HepG2 (cell line): Measurements from ENCODE around the gene GRB2. TPM values are rescaled to one million over a fixed set of nuclear protein-coding genes. Genes with fewer than 3 reads are reported as not detected.

Experiments
- ATAC-seq: fragments of 200-7000 bp; cut with Tn5 transposase; 3 replicates; pipeline ENCODE4 v1.9.1; 2020; ENCODE audit warnings: mild to moderate bottlenecking, moderate library complexity
- BruUV-seq: library from RNA; stranded (reverse); fragments of 400-500 nt; replicated peaks from 2 replicates; lab custom pipeline; 2021; lab: Mats Ljungman, UMichigan
- CTCF ChIA-PET: fragments of 300-600 bp; formaldehyde crosslinking; extraction: SDS; loops from one replicate; lab custom pipeline; 2021; ENCODE audit warnings: low total read pairs, inconsistent platforms, low intra/inter-chr PET ratio; lab: Yijun Ruan, JAX
- POLR2A ChIA-PET: fragments of 350-600 bp; sonication (Branson Sonifier 250); formaldehyde crosslinking; loops from one replicate; lab custom pipeline; 2020; ENCODE audit warnings: antibody characterized with exemption, inconsistent platforms; lab: Yijun Ruan, JAX
- DNase-seq: peaks from one replicate; pipeline ENCODE4 v3.0.0-alpha.2; 2015; ENCODE audit warnings: low spot score
- FAIRE-seq: peaks from 3 replicates; lab custom pipeline; 2011; peaks lifted over from hg19 to GRCh38; lab: Jason Lieb, UNC
- H2AFZ ChIP-seq: one replicate; pipeline ENCODE4 v1.6.1; 2011; ENCODE audit warnings: low read length, inconsistent platforms
- H3K27ac ChIP-seq: fragments of 300-600 bp; 3 replicates; pipeline ENCODE4 v1.8.0; 2011; ENCODE audit warnings: mixed run types, mild to moderate bottlenecking, mixed read lengths, low read length, inconsistent platforms; ENCODE audit not compliant: insufficient read depth; ENCODE audit errors: extremely low read length
- H3K27me3 ChIP-seq, 2 experiments: fragments of 200-600 bp in 1 of 2; 2 replicates in 1 of 2; 3 replicates in 1 of 2; pipeline versions ENCODE4 v1.6.0 to v1.8.0; 2011; ENCODE audit warnings: low read length in 2 of 2, mild to moderate bottlenecking in 2 of 2, moderate library complexity in 2 of 2, inconsistent platforms in 1 of 2; ENCODE audit not compliant: insufficient read depth in 2 of 2, control insufficient read depth in 1 of 2
- H3K36me3 ChIP-seq, 2 experiments: fragments of 200-600 bp in 1 of 2; replicated peaks in 1 of 2; 2 replicates in 1 of 2; 3 replicates in 1 of 2; pipeline versions ENCODE4 v1.5.1 to v1.8.0; 2011; ENCODE audit warnings: low read length in 2 of 2, inconsistent platforms in 1 of 2; ENCODE audit not compliant: insufficient read depth in 2 of 2, control insufficient read depth in 1 of 2
- H3K4me1 ChIP-seq: 2 replicates; pipeline ENCODE4 v1.5.1; 2012; ENCODE audit warnings: low read length, inconsistent platforms; ENCODE audit not compliant: insufficient read depth
- H3K4me2 ChIP-seq: 2 replicates; pipeline ENCODE4 v1.6.0; 2011; ENCODE audit warnings: low read depth, low read length, inconsistent platforms
- H3K4me3 ChIP-seq, 3 experiments: fragments of 200-600 bp in 1 of 3; sonication (generic), shearing (Covaris generic) in 1 of 3; replicated peaks in 1 of 3; 2 replicates each; pipeline ENCODE4 v1.5.1; 2011 to 2016; ENCODE audit warnings: low read length in 3 of 3, inconsistent platforms in 2 of 3, low read depth in 2 of 3, mild to moderate bottlenecking in 2 of 3, control low read depth in 1 of 3, mixed read lengths in 1 of 3; ENCODE audit not compliant: insufficient read depth in 1 of 3
- H3K79me2 ChIP-seq: one replicate; pipeline ENCODE4 v1.6.1; 2011; ENCODE audit warnings: low read length, inconsistent platforms; ENCODE audit not compliant: insufficient read depth
- H3K9ac ChIP-seq: 2 replicates; pipeline ENCODE4 v1.6.0; 2011; ENCODE audit warnings: mild to moderate bottlenecking, low read depth, low read length, inconsistent platforms; ENCODE audit not compliant: insufficient read depth
- H3K9me3 ChIP-seq: 2 replicates; pipeline ENCODE4 v1.5.1; 2012; ENCODE audit warnings: mild to moderate bottlenecking, low read length
- H4K20me1 ChIP-seq: 2 replicates; pipeline ENCODE4 v1.6.0; 2011; ENCODE audit warnings: inconsistent platforms, mild to moderate bottlenecking, low read length, moderate library complexity; ENCODE audit not compliant: insufficient read depth
- CC2D1A ChIP-seq: sonication (generic); formaldehyde crosslinking; IDR thresholded peaks from 2 replicates; pipeline ENCODE4 v1.8.1; 2023; ENCODE audit warnings: mild to moderate bottlenecking, missing genetic modification reagents
- GABPA ChIP-seq, 2 experiments: IDR thresholded peaks; 2 replicates each; pipeline ENCODE4 v1.6.1; 2011 to 2016; ENCODE audit warnings: low read depth in 2 of 2, low read length in 1 of 2, missing biosample characterization in 1 of 2, missing genetic modification characterization in 1 of 2
- KAT7 ChIP-seq: IDR thresholded peaks from 2 replicates; pipeline ENCODE4 v1.6.1; 2018; ENCODE audit warnings: borderline replicate concordance, missing compliant biosample characterization
- MAFG ChIP-seq: sonication (generic); formaldehyde crosslinking; IDR thresholded peaks from 2 replicates; pipeline ENCODE4 v1.5.1; 2020; ENCODE audit warnings: mild to moderate bottlenecking, missing genetic modification reagents
- NR1H2 ChIP-seq: sonication (generic); formaldehyde crosslinking; IDR thresholded peaks from 2 replicates; pipeline ENCODE4 v1.8.1; 2022; ENCODE audit warnings: low read depth, missing genetic modification reagents, borderline replicate concordance
- PCBP1 ChIP-seq: fragments of 200-400 bp; formaldehyde crosslinking; IDR thresholded peaks from 2 replicates; pipeline ENCODE4 v1.6.1; 2017; ENCODE audit warnings: mild to moderate bottlenecking, low read depth, low read length, borderline replicate concordance
- SALL2 ChIP-seq: sonication (generic); formaldehyde crosslinking; IDR thresholded peaks from 2 replicates; pipeline ENCODE4 v1.8.1; 2023; ENCODE audit warnings: mild to moderate bottlenecking, missing genetic modification reagents, inconsistent platforms
- THYN1 ChIP-seq: sonication (generic); formaldehyde crosslinking; IDR thresholded peaks from 2 replicates; pipeline ENCODE4 v1.8.1; 2023; ENCODE audit warnings: low read depth, mild to moderate bottlenecking, moderate library complexity, missing genetic modification reagents, borderline replicate concordance
- ZNF253 ChIP-seq: sonication (generic); formaldehyde crosslinking; IDR thresholded peaks from 2 replicates; pipeline ENCODE4 v1.8.0; 2022; ENCODE audit warnings: mild to moderate bottlenecking, missing genetic modification reagents, borderline replicate concordance
- ZNF34 ChIP-seq: sonication (generic); formaldehyde crosslinking; IDR thresholded peaks from 2 replicates; pipeline ENCODE4 v1.4.0; 2020; ENCODE audit warnings: mild to moderate bottlenecking, missing genetic modification reagents, borderline replicate concordance
- ZNF672 ChIP-seq: sonication (generic); formaldehyde crosslinking; IDR thresholded peaks from 2 replicates; pipeline ENCODE4 v1.8.1; 2022; ENCODE audit warnings: missing genetic modification reagents
- ZNF878 ChIP-seq: sonication (generic); formaldehyde crosslinking; IDR thresholded peaks from 2 replicates; pipeline ENCODE4 v1.8.1; 2023; ENCODE audit warnings: mild to moderate bottlenecking, missing genetic modification reagents, moderate library complexity
- WGBS: methylation state at CpG from one replicate; pipeline ENCODE4 v1.1.6; 2017; ENCODE audit warnings: low lambda C conversion rate; 5-methylcytosine and 5-hydroxymethylcytosine counted together
- in situ Hi-C: cut with HindIII; loops from 2 replicates; pipeline ENCODE4 v1.10.0; 2017; ENCODE audit warnings: low pct_unique_long_range_greater_than_20kb; ENCODE audit not compliant: extremely low pct_ligation_motif_present
- intact Hi-C: fragments of 100-400 bp; cut with micrococcal nuclease; formaldehyde crosslinking; loops from one replicate; pipeline ENCODE4 v1.10.0; 2022; ENCODE audit not compliant: unreplicated experiment
- polyA plus RNA-seq, 8 experiments: library from polyadenylated mRNA; depleted of rRNA in 3 of 8; stranded (reverse) in 7 of 8; unstranded in 1 of 8; fragments of >200 nt; fragmentation: Illumina TruSeq in 4 of 8; extraction: Trizol in 4 of 8; gene quantifications; 2 replicates each; pipeline versions ENCODE4 v1.2.1 to v1.2.3, GENCODE V29; 2011 to 2016; ENCODE audit warnings: low read depth in 4 of 8, missing spikeins in 1 of 8, mixed read lengths in 1 of 8; ENCODE audit not compliant: insufficient read depth in 1 of 8
- total RNA-seq, 5 experiments: library from RNA; depleted of rRNA; stranded (reverse); fragments of >200 nt; fragmentation: Illumina TruSeq; extraction: Trizol; gene quantifications; 2 replicates each; pipeline ENCODE4 v1.2.3, GENCODE V29; 2016; ENCODE audit warnings: low read depth in 1 of 5
- TF ChIP-seq, protein P1 (sequence below): sonication (generic); formaldehyde crosslinking; IDR thresholded peaks from 2 replicates; pipeline ENCODE4 v1.5.1; 2020; ENCODE audit warnings: missing genetic modification reagents, mild to moderate bottlenecking, borderline replicate concordance
- TF ChIP-seq, protein P2 (sequence below): sonication (generic); formaldehyde crosslinking; IDR thresholded peaks from 2 replicates; pipeline ENCODE4 v1.5.1; 2020; ENCODE audit warnings: mild to moderate bottlenecking, missing genetic modification reagents, moderate library complexity

The GRB2 gene
- total and polyA plus RNA-seq, 2 of the 13 experiments (the other 11 are each of a cell fraction or from before 2014, with no cell fraction given), result 84.6 to 92.3 TPM

DNA sequence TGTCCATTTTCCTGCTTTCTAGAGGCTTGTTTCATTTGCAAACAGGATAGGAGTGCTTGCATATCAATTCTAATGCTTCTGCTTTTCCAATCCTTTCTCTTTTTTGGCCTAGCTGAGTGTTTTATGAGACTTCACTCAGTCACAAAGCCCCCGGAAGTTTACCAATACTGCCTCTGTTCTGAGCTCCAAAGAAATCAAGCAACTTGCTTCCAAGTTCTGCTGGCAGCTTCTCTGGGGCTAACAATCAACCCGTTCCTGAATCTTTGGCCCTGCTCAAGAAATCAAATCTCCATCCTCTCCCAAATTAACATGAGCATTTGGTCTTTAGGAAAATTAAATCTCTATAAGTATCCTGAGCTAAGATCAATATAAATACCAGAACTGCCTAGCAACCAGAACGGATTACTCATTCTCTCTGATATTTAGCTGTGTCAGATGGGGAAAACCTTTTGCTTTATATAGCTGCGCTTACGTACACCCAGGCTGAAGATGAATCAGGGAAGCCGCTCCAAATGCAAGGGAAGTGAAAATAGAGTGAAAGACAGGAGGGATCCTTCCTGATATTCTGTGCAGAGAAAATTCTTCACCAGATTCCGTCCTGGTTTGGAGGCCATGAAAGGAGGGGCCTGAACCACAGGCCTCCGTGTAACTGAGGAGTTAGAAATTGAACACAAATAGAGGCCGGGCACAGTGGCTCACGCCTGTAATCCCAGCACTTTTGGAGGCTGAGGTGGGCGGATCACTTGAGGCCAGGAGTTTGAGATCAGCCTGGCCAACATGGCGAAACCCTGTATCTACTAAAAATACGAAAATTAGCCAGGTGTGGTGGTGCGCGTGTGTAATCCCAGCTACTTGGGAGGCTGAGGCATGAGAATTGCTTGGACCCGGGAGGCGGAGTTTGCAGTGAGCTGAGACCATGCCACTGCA is 23.3 kb upstream of the GRB2 start:
- Histone ChIP-seq H3K79me2 (no peaks in the 10 kb centered on the region), H3K9me3 (no peaks in the 10 kb centered on the region), H3K27ac (peak overlapping the region; percentile 41), H4K20me1 (no peaks in the 10 kb centered on the region), H3K4me1 (peaks cover 65% of the 10 kb centered on the region), H3K4me3 (peak overlapping the region; percentile 2 to 52 (median 4); a peak in 4 of 6 replicates), H2AFZ (peak overlapping the region; percentile 48), H3K4me2 (peak overlapping the region; percentile 81), H3K27me3 (no peaks in the 10 kb centered on the region), H3K36me3 (no peaks in the 10 kb centered on the region), H3K9ac (peak overlapping the region; percentile 64)
- in situ Hi-C loops, result loop anchor here (5.0 to 10.0 kb wide), 2 partner anchors 78 to 166 kb away; no protein-coding TSS in a partner anchor
- DNase-seq (peak; percentile 67), ATAC-seq (no peak), FAIRE-seq (no peak)
- ChIA-PET CTCF (no interaction called here), POLR2A (interaction anchor here (0.5 to 5.8 kb wide), 12 partner anchors 12 to 556 kb away, joined by 3 to 35 read pairs (median 4); partner anchors contain the start of genes MIF4GD, TMEM94 and TSEN54)
- 34% methylated on average over 17 of the region's 17 CpGs for WGBS
- no TSS peak for BruUV-seq
- intact Hi-C loops, result loop anchor here (5.0 kb wide), 1 partner anchor 58 kb away; no protein-coding TSS in a partner anchor
- TF ChIP-seq, protein P1, sequence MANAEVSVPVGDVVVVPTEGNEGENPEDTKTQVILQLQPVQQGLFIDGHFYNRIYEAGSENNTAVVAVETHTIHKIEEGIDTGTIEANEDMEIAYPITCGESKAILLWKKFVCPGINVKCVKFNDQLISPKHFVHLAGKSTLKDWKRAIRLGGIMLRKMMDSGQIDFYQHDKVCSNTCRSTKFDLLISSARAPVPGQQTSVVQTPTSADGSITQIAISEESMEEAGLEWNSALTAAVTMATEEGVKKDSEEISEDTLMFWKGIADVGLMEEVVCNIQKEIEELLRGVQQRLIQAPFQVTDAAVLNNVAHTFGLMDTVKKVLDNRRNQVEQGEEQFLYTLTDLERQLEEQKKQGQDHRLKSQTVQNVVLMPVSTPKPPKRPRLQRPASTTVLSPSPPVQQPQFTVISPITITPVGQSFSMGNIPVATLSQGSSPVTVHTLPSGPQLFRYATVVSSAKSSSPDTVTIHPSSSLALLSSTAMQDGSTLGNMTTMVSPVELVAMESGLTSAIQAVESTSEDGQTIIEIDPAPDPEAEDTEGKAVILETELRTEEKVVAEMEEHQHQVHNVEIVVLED (CRISPR knock-in tag), result no peak
- TF ChIP-seq, protein P2, sequence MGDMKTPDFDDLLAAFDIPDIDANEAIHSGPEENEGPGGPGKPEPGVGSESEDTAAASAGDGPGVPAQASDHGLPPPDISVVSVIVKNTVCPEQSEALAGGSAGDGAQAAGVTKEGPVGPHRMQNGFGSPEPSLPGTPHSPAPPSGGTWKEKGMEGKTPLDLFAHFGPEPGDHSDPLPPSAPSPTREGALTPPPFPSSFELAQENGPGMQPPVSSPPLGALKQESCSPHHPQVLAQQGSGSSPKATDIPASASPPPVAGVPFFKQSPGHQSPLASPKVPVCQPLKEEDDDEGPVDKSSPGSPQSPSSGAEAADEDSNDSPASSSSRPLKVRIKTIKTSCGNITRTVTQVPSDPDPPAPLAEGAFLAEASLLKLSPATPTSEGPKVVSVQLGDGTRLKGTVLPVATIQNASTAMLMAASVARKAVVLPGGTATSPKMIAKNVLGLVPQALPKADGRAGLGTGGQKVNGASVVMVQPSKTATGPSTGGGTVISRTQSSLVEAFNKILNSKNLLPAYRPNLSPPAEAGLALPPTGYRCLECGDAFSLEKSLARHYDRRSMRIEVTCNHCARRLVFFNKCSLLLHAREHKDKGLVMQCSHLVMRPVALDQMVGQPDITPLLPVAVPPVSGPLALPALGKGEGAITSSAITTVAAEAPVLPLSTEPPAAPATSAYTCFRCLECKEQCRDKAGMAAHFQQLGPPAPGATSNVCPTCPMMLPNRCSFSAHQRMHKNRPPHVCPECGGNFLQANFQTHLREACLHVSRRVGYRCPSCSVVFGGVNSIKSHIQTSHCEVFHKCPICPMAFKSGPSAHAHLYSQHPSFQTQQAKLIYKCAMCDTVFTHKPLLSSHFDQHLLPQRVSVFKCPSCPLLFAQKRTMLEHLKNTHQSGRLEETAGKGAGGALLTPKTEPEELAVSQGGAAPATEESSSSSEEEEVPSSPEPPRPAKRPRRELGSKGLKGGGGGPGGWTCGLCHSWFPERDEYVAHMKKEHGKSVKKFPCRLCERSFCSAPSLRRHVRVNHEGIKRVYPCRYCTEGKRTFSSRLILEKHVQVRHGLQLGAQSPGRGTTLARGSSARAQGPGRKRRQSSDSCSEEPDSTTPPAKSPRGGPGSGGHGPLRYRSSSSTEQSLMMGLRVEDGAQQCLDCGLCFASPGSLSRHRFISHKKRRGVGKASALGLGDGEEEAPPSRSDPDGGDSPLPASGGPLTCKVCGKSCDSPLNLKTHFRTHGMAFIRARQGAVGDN, result peak; percentile 40
- TF ChIP-seq SALL2 (CRISPR knock-in tag) (no peak), PCBP1 (no peak), ZNF878 (CRISPR knock-in tag) (peak; percentile 60; the same call in 1 of the 2 replicates), KAT7 (CRISPR knock-in tag) (0 out of 2 replicates have a peak, but pooled peaks have one; percentile 67), MAFG (CRISPR knock-in tag) (no peak), ZNF34 (no peak), NR1H2 (CRISPR knock-in tag) (no peak), THYN1 (no peak), ZNF672 (CRISPR knock-in tag) (no peak), GABPA (IDR thresholded peaks at IDR 0.05; ENCODE audit: low read depth, low read length) (no peak), GABPA (CRISPR knock-in tag; IDR thresholded peaks at IDR 0.05; ENCODE audit: low read depth) (peak; percentile 51), CC2D1A (CRISPR knock-in tag) (no peak), ZNF253 (no peak)
